BJ (cell line): ENCODE measurements around the gene FAF2. TPM values are rescaled to one million over a fixed set of nuclear protein-coding genes. Genes with fewer than 3 reads are reported as not detected.

ENCODE experiments used
- CTCF ChIA-PET: fragments of 350-600 bp; formaldehyde crosslinking; extraction: SDS; loops from one replicate; lab custom pipeline; 2021; ENCODE audit warnings: antibody characterized with exemption, inconsistent platforms; lab: Yijun Ruan, JAX
- POLR2A ChIA-PET: fragments of 300-600 bp; sonication (Branson Sonifier 250); formaldehyde crosslinking; extraction: SDS; loops from one replicate; lab custom pipeline; 2021; ENCODE audit warnings: antibody characterized with exemption; lab: Charles Lee
- DNase-seq: peaks from one replicate; pipeline ENCODE4 v3.0.0-alpha.2; 2011; ENCODE audit warnings: low read depth
- H3K27me3 ChIP-seq: 2 replicates; pipeline ENCODE4 v1.6.0; 2011; ENCODE audit warnings: low read length; ENCODE audit not compliant: control insufficient read depth, insufficient read depth
- H3K36me3 ChIP-seq: 2 replicates; pipeline ENCODE4 v1.5.1; 2011; ENCODE audit warnings: low read length; ENCODE audit not compliant: control insufficient read depth, insufficient read depth
- H3K4me3 ChIP-seq: 2 replicates; pipeline ENCODE4 v1.5.1; 2011; ENCODE audit warnings: low read depth, mild to moderate bottlenecking, control low read depth, low read length
- CTCF ChIP-seq: IDR thresholded peaks from 2 replicates; pipeline ENCODE4 v1.5.1; 2011; ENCODE audit warnings: low read depth, mild to moderate bottlenecking, control low read depth, inconsistent platforms, low read length, moderate library complexity; ENCODE audit not compliant: insufficient read depth
- polyA plus RNA-seq: library from polyadenylated mRNA; depleted of rRNA; stranded (reverse); fragments of >200 nt; gene quantifications from 2 replicates; pipeline ENCODE4 v1.2.3, GENCODE V29; 2011

Gene FAF2
- polyA plus RNA-seq, 1 experiment = 36.9 TPM

GRCh38 chr5:176415240-176415951, 32.8 kb upstream of the FAF2 start:
- ChIA-PET POLR2A (no interaction called here), CTCF (interaction anchor here (0.7 to 3.4 kb wide), 14 partner anchors 9 to 682 kb away, joined by 3 to 25 read pairs (median 4); partner anchors contain the start of genes FAF2 and RNF44)
- peak overlapping the region; percentile 84 for H3K4me3 ChIP-seq
- no peaks in the 10 kb centered on the region for H3K27me3 ChIP-seq
- H3K36me3 ChIP-seq = no peaks in the 10 kb centered on the region; the same call in 1 of the 2 replicates
- no peak for TF ChIP-seq CTCF
- DNase-seq = no peak

DNA sequence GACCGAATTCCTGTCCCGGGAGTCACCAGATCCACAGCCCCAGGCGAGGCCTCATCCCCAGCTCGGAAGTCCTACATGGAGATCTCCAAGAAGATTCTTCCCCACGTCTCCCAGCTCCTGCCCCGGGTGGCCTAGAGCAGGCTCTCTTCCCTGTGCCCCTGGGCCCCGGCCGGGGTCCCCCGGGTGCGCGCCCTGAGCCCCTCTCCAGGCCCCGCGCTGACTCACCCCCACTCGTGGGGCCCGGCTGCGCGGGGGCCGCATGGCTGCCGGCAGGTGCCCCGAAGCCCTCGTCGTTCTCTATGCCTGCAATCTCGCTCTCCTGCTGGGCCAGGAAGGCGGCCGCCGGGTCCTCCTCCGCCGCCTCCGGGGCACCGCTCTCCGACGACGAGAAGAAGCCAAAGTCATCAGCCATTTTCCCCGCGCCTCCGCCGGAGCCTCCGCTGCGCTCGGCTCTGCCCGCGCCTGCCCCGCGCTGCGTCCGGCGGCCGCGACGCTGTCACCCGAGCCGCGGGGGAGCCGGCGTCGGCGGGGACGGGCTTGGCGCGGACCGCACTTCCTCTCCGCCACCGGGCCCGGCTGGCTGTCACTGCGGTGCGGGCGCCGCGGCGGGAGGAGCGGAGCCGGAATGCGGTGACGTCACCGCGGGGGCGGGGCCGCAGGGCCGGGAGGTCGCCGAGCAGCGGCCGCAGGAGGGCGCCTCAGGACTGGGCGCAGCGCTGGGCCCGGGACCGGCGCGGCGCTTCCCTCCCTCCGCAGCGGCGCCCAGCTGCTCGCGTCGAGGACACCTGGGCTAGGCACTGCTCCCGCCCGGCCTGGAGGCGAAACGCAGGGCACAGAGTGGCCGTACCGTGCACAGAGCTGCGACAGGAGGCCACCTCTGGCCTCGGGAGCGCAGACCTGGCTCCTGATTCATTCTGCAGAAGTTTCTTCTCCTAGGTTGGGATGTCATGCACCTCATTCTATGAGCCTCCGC, 31.9 kb upstream of the FAF2 start, which contains the start of gene CLTB:
Gene CLTB, minus strand, starts transcription at position 588 of the 973 bp plus-strand sequence. Its CDS starts 176 bp downstream, at position 412.
- Histone ChIP-seq H3K36me3 (no peaks in the 10 kb centered on the region), H3K4me3 (peak within 1 kb of the TSS; percentile 84), H3K27me3 (no peaks in the 10 kb centered on the region)
- POLR2A ChIA-PET = no interaction called here
- no peak for DNase-seq
- CTCF ChIA-PET = interaction anchor here (0.6 to 3.4 kb wide), 25 partner anchors 10 to 683 kb away, joined by 3 to 25 read pairs (median 3); partner anchors contain the start of genes FAF2 and RNF44
- TF ChIP-seq CTCF = 0 out of 2 replicates have a peak, but pooled peaks have one; percentile 16

GRCh38 chr5:176416965-176417364, 31.2 kb upstream of the FAF2 start:
- TF ChIP-seq CTCF = no peak
- no peak for DNase-seq
- ChIA-PET CTCF (interaction anchor here (0.6 to 3.4 kb wide), 16 partner anchors 13 to 244 kb away, joined by 3 to 25 read pairs (median 4); partner anchors contain the start of genes FAF2 and RNF44), POLR2A (interaction anchor here (0.5 kb wide), 1 partner anchor 121 kb away, joined by 6 read pairs; no protein-coding TSS in a partner anchor)
- H3K36me3 ChIP-seq = no peaks in the 10 kb centered on the region
- no peak overlapping the region; the same call in 1 of the 2 replicates for H3K4me3 ChIP-seq
- no peaks in the 10 kb centered on the region for H3K27me3 ChIP-seq

GRCh38 chr5:176418251-176418650, 29.9 kb upstream of the FAF2 start:
- TF ChIP-seq CTCF = no peak
- ChIA-PET POLR2A (no interaction called here), CTCF (interaction anchor here (0.9 to 3.4 kb wide), 5 partner anchors 9 to 155 kb away, joined by 3 to 25 read pairs (median 6); partner anchors contain the start of gene FAF2)
- Histone ChIP-seq H3K4me3 (no peak overlapping the region), H3K27me3 (no peaks in the 10 kb centered on the region; the same call in 1 of the 2 replicates), H3K36me3 (no peaks in the 10 kb centered on the region)
- DNase-seq = no peak
